NCI-H1092 treated with DMSO at 0.1 percent for 48 hours (cell line): Measurements from ENCODE around the gene CCK.

Experiments
- DNase-seq: peaks from one replicate; lab custom pipeline; 2025; lab: John Stamatoyannopoulos, UW

Gene CCK

GRCh38 chr3:42225486-42226363 lies 40.3 kb downstream of the CCK start:
- no peak for DNase-seq

- DNase-seq = no peak
Observed at GRCh38 chr3:42224658-42225421, 41.1 kb downstream of the CCK start.

- no peak for DNase-seq
Observed at GRCh38 chr3:42224178-42224577, 41.8 kb downstream of the CCK start.

- DNase-seq = no peak
Observed at GRCh38 chr3:42222942-42223693, 42.9 kb downstream of the CCK start.

GRCh38 chr3:42220436-42221121 lies 45.4 kb downstream of the CCK start:
- no peak for DNase-seq

GRCh38 chr3:42216931-42217333 lies 49.1 kb downstream of the CCK start:
- no peak for DNase-seq

GRCh38 chr3:42216302-42216701 lies 49.7 kb downstream of the CCK start:
- DNase-seq = no peak

GRCh38 chr3:42214565-42215283 lies 51.3 kb downstream of the CCK start:
- no peak for DNase-seq

- no peak for DNase-seq
Observed at GRCh38 chr3:42214064-42214463, 51.9 kb downstream of the CCK start.

- no peak for DNase-seq
Observed at GRCh38 chr3:42213417-42213816, 52.6 kb downstream of the CCK start.

GRCh38 chr3:42210726-42211125 lies 55.3 kb downstream of the CCK start:
- no peak for DNase-seq

- no peak for DNase-seq
Observed at GRCh38 chr3:42209917-42210316, 56.1 kb downstream of the CCK start.
